Upper lobe of left lung (tissue), 6 donors: ENCODE measurements around the gene SLC12A7. TPM values are rescaled to one million over a fixed set of nuclear protein-coding genes. Genes with fewer than 3 reads are reported as not detected.

Experiments
- ATAC-seq, 2 donors: fragments of 200-7000 bp; cut with Tn5 transposase; one replicate each; pipeline ENCODE4 v1.9.1; 2022; ENCODE audit warnings: mild to moderate bottlenecking in 2 of 2, moderate library complexity in 2 of 2; ENCODE audit not compliant: low FRiP score in 2 of 2
- DNase-seq, 2 donors: peaks; one replicate each; pipeline ENCODE4 v3.0.0-alpha.2; 2019 to 2020
- H3K27ac ChIP-seq, 4 donors: fragments of 200-600 bp; sonication (generic); one replicate each; pipeline ENCODE4 v1.5.1; 2016 to 2019
- H3K27me3 ChIP-seq, 4 donors: fragments of 200-600 bp; sonication (generic); one replicate each; pipeline ENCODE4 v1.5.1; 2017 to 2019
- H3K36me3 ChIP-seq, 4 donors: fragments of 200-600 bp; sonication (generic); one replicate each; pipeline ENCODE4 v1.5.1; 2016 to 2019
- H3K4me1 ChIP-seq, 4 donors: fragments of 200-600 bp; sonication (generic); one replicate each; pipeline ENCODE4 v1.5.1; 2018 to 2019
- H3K4me3 ChIP-seq, 4 donors: fragments of 200-600 bp; sonication (generic); one replicate each; pipeline ENCODE4 v1.5.1; 2017 to 2019; ENCODE audit warnings: mild to moderate bottlenecking in 2 of 4, moderate library complexity in 1 of 4
- H3K9me3 ChIP-seq, 4 donors: fragments of 200-600 bp; sonication (generic); one replicate each; pipeline ENCODE4 v1.5.1; 2018 to 2019
- CTCF ChIP-seq, 6 experiments: fragments of 450-650 bp in 4 of 6; fragments of 200-600 bp in 2 of 6; sonication (generic) in 2 of 6; IDR thresholded peaks; one replicate each; pipeline ENCODE4 v1.5.1; 2016 to 2019; ENCODE audit warnings: antibody characterized with exemption in 6 of 6
- EP300 ChIP-seq, 4 donors: sonication (generic); formaldehyde crosslinking; IDR thresholded peaks; one replicate each; pipeline ENCODE4 v1.5.1; 2017; ENCODE audit warnings: antibody characterized with exemption in 4 of 4, control low read depth in 2 of 4
- POLR2A ChIP-seq, 4 donors: fragments of 450-650 bp; IDR thresholded peaks; one replicate each; pipeline ENCODE4 v1.5.1; 2016 to 2017; ENCODE audit warnings: antibody characterized with exemption in 4 of 4, mild to moderate bottlenecking in 2 of 4
- POLR2AphosphoS5 ChIP-seq, 2 donors: sonication (generic); formaldehyde crosslinking; IDR thresholded peaks; one replicate each; pipeline ENCODE4 v1.5.1; 2017; ENCODE audit warnings: antibody characterized with exemption in 2 of 2
- WGBS, 2 donors: methylation state at CpG; one replicate each; pipeline ENCODE4 v1.1.5; 2017 to 2018; 5-methylcytosine and 5-hydroxymethylcytosine counted together
- total RNA-seq, 6 donors: library from RNA; depleted of rRNA in 4 of 6; stranded (reverse); fragments of >200 nt in 4 of 6; gene quantifications; one replicate each; pipeline versions ENCODE4 v1.1.0 to v1.2.1, GENCODE V29; 2016 to 2021
- donor health status: DM: no; HTN: no; CAD: no; lungs with moderate emphysema.
- donor health status: DM: no; HTN: yes; CAD: no; lungs with severe emphysema.

The SLC12A7 gene
- total RNA-seq, 6 donors from 2014 or later, result 31.3 to 138 (median 48.5) TPM

DNA sequence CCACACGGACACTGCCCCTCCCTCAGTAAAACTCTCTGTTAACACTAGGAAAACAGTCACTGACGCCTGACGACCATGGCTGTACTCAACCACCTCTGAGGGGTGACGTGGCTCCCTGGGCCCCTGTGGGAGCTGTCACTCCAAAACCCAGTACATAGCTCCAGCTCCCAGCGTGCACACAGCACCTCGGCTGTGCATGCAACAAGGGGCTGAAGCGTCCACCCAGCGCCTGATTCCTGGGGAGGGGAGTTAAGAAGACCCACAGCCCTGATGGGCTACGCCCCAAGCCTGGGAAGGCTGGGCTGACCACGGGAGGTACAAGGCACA, 36.3 kb downstream of the SLC12A7 start:
- Histone ChIP-seq H3K27me3 (no peaks in the 10 kb centered on the region), H3K36me3 (peaks cover 0 to 72% (median 59%) of the 10 kb centered on the region in 4 donors), H3K9me3 (no peaks in the 10 kb centered on the region), H3K27ac (no peak overlapping the region), H3K4me1 (no peaks in the 10 kb centered on the region), H3K4me3 (no peak overlapping the region)
- TF ChIP-seq POLR2AphosphoS5 (IDR thresholded peaks at IDR 0.05), result no peak
- WGBS, 2 donors, result 87 to 92% methylated on average over 6 to 10 of the region's 10 CpGs
- ATAC-seq (peak in 1 of 2 donors; percentile 5), DNase-seq (peak in 1 of 2 donors; percentile 47)

DNA sequence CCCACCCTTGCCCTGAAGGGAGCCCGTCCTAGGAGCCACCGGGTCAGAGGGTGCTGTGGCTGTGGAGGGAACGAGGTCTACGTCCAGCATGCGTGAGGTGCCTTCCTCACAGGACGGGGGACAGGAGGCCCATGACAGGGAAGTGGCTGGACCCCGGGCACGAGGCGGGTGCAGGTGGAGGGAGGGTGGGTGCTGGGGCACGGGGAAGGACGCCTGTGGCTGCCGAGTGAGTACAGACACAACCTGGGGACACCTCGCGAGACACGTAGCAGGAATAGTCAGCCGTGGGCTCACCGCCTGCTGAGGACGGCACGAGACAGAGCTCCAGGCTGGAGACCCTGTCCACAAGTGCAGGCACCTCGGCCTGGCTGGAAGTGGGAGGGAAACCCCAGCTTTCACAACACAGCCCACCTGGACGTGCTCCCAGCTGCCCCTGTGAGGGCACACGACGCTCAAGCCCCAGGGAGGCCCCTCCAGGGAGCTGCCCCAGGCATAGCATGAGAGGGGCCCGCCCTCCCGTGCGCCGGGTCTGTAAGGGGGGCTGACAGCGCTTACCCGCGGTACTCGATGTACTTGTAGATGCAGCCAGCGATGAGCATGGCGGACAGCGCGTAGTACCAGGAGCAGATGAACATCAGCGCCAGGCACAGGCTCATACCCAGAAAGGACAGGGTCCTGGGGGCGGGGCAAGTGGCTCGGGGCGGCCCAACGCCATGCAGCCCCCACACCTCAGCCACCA, 36.9 kb downstream of the SLC12A7 start:
- ATAC-seq (peak in 1 of 2 donors; percentile 6), DNase-seq (peak in 1 of 2 donors; percentile 76)
- Histone ChIP-seq H3K4me3 (no peak overlapping the region), H3K27ac (no peak overlapping the region), H3K4me1 (no peaks in the 10 kb centered on the region), H3K9me3 (no peaks in the 10 kb centered on the region), H3K27me3 (no peaks in the 10 kb centered on the region), H3K36me3 (peaks cover 0 to 69% (median 55%) of the 10 kb centered on the region in 4 donors)
- TF ChIP-seq CTCF (IDR thresholded peaks at IDR 0.05), result no peak
- no peak for TF ChIP-seq POLR2AphosphoS5 (IDR thresholded peaks at IDR 0.05)
- TF ChIP-seq EP300 (IDR thresholded peaks at IDR 0.05), result no peak
- TF ChIP-seq POLR2A (IDR thresholded peaks at IDR 0.05), result no peak
- WGBS, 2 donors, result 93 to 94% methylated on average over 20 to 40 of the region's 40 CpGs

- DNase-seq (peak in 1 of 2 donors; percentile 79), ATAC-seq (peak; percentile 6 to 35)
- Histone ChIP-seq H3K36me3 (peaks cover 0 to 66% (median 54%) of the 10 kb centered on the region in 4 donors), H3K4me1 (no peaks in the 10 kb centered on the region), H3K27me3 (no peaks in the 10 kb centered on the region), H3K9me3 (no peaks in the 10 kb centered on the region), H3K27ac (no peak overlapping the region), H3K4me3 (no peak overlapping the region)
- TF ChIP-seq POLR2AphosphoS5 (IDR thresholded peaks at IDR 0.05) (no peak), EP300 (IDR thresholded peaks at IDR 0.05) (no peak), CTCF (IDR thresholded peaks at IDR 0.05) (no peak), POLR2A (IDR thresholded peaks at IDR 0.05) (no peak)
- 91 to 96% methylated on average over 4 to 14 of the region's 18 CpGs for WGBS, 2 donors
Observed at GRCh38 chr5:1074226-1074625, 37.6 kb downstream of the SLC12A7 start.

- no peak overlapping the region for H3K4me3 ChIP-seq
- H3K4me1 ChIP-seq, result no peaks in the 10 kb centered on the region
- 90 to 92% methylated on average over 21 to 39 of the region's 46 CpGs for WGBS, 2 donors
- no peak overlapping the region for H3K27ac ChIP-seq
- ATAC-seq, result peak in 1 of 2 donors; percentile 5
- no peaks in the 10 kb centered on the region for H3K27me3 ChIP-seq
- peaks cover 3 to 66% (median 52%) of the 10 kb centered on the region in 4 donors for H3K36me3 ChIP-seq
- TF ChIP-seq POLR2AphosphoS5 (IDR thresholded peaks at IDR 0.05) (no peak), EP300 (IDR thresholded peaks at IDR 0.05) (no peak), POLR2A (IDR thresholded peaks at IDR 0.05) (no peak), CTCF (IDR thresholded peaks at IDR 0.05) (no peak)
- DNase-seq, result peak in 1 of 2 donors; percentile 79
- no peaks in the 10 kb centered on the region for H3K9me3 ChIP-seq
Observed at GRCh38 chr5:1073239-1074102, 38.4 kb downstream of the SLC12A7 start.

- Histone ChIP-seq H3K4me1 (no peaks in the 10 kb centered on the region), H3K9me3 (no peaks in the 10 kb centered on the region), H3K27me3 (no peaks in the 10 kb centered on the region), H3K27ac (no peak overlapping the region), H3K36me3 (peaks cover 3 to 61% (median 30%) of the 10 kb centered on the region in 4 donors), H3K4me3 (no peak overlapping the region)
- DNase-seq (no peak), ATAC-seq (no peak)
- TF ChIP-seq POLR2AphosphoS5 (IDR thresholded peaks at IDR 0.05) (no peak), EP300 (IDR thresholded peaks at IDR 0.05) (no peak), CTCF (IDR thresholded peaks at IDR 0.05) (no peak), POLR2A (IDR thresholded peaks at IDR 0.05) (no peak)
- WGBS, 2 donors, result 92 to 96% methylated on average over 11 of the region's 15 CpGs
Observed at GRCh38 chr5:1069720-1070088, 42.2 kb downstream of the SLC12A7 start.
